ENCODE results near the gene ZBTB47.

Gene ZBTB47

DNA sequence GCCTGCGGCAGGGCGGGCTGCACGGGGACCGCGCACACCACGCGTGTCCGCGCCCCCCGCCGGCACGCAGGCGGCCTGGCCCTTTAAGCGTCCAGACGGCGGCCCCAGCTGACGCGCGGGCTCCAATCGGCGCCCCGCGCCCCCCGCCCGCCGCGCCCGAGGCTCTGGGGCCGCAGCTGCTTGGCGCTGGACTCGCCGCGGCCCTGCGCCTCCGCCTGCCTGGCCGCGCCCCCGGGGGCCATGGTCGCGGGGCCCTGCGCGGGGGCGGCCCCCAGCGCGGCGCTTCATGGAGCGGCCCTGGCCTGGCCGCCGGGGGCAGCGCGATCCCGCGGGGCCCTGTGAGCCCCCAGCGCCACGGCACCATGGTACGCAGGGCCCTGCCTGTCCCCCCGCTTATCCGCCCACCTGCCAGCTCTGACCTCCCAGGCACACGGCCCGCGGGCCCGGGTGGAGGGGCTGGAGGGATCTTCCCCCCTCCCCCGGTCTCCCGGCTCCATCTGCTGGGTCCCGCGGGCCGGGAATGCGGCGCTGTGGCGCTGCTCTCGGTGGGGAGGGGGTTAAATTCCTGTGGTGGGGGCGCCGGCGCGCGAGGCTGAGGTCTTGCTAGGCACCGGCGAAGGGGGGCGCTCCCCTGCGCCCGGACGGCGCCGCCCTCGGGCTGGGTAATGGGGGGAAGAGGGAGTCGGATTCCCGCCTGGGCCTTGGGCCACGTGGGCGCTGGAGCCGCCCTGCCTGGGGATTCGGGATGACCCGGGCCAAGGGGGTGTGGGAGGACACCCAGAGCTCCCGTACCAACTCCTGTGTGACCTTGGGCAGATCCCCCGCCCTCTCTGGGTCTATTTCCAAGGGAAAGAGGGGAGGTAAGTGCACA lies 1.1 kb downstream of the ZBTB47 start:
- DNase-seq, result no peak

DNA sequence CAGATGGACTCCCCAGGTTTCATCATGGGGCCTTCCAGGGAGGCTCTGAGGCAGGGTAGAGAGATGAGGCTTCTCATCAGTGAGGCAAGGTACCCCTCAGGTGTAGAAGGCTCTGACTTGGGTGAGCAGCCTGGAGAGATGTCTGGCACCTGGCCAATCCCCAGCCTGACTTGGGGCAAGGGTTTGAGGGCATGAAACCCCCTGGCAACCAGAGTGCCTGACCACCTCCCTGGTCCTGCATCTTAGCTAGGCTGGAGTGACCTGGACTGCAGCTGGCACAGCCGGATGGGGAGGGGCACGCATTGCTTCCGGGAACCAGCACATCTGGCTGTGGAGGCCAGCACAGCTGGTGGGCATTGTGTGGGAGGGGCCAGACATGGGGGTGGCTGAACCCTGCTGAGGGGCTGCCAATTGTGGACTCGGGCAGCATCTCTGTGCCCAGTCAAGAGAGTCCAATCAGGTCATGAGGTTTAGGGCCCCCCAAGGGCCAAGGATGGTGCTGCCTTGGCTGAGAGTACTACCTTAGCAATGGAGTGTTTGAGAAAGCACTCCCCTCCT lies 1.9 kb downstream of the ZBTB47 start:
- DNase-seq, result no peak

DNA sequence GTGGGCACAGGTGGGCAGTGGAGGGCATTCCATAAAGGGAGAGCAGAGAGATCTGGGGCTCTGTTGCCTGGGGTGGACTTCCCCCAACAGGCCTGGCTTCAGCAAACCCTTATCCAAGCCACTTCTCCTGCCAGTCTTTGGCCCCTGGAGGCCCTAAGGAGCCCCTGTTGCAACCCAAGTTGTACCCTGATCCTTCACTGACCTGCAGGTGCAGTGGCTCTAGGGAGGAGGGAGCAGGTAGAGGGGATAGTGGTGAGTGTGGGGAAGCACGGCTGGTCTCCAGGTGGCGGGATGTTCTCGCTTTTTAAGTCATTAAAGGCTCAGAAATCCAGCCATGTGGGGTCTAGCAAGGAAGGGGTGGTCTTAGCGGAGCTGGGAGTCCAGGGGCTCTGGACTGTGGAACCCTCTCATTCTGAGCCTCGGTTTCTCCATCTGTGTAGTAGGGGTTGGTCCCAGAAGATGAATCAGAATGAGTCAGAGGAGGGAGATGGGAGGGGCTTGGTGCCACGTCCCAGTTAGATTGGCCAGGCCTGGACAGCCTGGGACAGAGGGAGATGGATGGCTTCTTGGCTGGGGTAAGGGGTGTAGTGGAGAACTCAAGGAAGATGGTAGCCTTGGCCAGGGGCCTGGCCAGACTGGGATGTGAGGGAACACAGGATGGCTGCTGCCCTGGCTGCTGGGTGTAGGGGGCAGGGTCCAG lies 2.6 kb downstream of the ZBTB47 start:
- no peak for DNase-seq

DNA sequence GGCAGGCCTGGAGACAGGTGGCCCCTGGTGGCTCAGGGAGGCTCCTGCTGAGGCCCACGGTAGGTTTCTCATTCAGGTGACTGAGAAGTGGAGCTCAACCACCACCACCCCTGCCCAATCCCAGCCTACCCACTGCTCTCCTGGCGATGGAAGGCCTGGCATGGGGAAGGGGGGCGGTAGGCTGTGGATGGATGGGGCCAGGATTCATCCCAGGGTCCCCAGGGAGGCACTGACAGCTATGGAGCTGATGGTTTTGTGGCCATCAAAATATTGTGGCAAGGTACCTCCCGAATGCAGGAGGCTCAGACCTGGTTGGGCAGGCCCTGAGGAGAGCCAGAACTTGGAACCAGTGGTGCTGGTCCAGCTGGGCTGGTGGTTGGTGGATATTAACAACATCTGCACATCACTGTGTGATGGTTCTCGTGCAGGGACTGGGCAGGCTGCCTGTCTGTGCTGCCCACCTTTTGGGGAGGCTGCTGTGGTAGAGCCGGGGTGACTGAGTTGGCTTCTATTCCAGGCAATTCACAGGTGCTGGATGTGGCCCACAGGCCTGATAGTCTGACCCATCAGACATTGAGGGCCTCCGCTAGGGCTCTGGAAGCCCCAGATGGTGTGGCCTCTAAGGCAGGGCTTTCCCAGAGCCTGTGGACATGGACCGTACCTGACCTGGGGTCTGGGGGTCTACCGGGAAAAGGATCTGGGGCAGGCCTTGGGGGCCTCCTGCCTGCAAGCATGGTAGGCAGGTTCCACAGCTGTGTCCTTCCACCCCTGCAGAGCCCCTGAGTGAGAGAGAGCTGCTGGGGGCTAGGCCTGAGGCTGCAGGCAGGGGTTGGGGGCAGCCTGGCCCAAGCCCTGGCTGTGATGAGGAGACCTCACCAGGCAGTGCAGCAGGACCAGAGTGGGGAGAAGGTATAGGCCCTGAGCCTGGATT lies 3.4 kb downstream of the ZBTB47 start:
- DNase-seq, result no peak

DNA sequence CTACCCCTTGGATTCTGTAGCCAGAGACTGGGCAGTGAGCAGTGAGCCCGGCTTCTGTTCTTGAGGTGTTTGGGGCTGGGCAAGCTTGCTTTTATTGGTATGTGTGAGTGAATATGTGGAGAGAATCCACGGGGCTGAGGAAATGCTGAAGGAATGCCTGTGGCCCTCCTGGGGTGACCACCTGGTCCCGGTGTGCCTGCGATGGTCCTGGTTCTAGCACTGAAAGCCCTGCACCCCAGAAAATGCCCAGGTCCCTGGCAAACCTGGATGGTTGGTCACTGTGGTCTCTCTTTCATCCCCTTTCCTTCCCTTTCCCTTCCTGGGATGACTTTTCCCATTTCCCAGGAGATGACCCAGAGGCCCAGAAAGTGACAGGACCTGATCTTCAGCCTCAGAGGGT lies 4.2 kb downstream of the ZBTB47 start:
- DNase-seq, result no peak

DNA sequence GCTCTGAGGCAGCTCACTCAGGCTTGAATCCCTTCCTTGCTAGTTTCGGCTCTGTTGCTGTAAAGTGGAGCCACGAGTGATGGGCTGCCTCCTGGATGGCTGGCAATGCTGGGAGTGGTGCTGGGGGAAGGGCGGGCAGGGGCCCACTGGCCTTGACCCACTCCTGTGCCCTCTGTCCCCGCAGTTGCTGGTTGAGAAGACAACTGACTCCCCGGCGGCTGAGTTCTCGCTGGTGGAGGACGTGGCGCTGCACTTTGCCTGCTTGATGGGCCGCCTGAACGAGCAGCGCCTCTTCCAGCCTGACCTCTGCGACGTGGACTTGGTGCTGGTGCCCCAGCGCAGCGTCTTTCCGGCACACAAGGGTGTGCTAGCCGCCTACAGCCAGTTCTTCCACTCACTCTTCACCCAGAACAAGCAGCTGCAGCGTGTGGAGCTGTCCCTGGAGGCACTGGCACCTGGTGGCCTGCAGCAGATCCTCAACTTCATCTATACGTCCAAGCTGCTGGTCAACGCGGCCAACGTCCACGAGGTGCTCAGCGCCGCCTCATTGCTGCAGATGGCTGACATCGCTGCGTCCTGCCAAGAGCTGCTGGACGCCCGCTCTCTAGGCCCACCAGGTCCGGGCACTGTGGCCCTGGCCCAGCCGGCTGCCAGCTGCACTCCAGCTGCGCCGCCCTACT lies 4.7 kb downstream of the ZBTB47 start:
- DNase-seq, result no peak

DNA sequence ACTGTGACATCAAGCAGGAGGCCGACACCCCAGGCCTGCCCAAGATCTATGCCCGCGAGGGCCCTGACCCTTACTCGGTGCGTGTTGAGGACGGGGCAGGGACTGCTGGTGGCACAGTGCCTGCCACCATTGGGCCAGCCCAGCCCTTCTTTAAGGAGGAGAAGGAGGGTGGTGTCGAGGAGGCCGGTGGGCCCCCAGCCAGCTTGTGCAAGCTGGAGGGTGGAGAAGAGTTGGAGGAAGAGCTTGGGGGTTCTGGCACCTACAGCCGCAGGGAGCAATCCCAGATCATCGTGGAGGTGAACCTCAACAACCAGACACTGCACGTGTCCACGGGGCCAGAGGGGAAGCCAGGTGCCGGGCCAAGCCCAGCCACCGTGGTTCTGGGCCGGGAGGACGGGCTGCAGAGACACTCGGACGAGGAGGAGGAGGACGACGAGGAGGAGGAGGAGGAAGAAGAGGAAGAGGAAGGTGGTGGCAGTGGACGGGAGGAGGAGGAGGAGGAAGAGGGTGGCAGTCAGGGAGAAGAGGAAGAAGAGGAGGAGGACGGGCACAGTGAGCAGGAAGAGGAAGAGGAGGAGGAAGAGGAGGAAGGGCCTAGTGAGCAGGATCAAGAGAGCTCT lies 5.4 kb downstream of the ZBTB47 start:
- DNase-seq, result no peak

DNA sequence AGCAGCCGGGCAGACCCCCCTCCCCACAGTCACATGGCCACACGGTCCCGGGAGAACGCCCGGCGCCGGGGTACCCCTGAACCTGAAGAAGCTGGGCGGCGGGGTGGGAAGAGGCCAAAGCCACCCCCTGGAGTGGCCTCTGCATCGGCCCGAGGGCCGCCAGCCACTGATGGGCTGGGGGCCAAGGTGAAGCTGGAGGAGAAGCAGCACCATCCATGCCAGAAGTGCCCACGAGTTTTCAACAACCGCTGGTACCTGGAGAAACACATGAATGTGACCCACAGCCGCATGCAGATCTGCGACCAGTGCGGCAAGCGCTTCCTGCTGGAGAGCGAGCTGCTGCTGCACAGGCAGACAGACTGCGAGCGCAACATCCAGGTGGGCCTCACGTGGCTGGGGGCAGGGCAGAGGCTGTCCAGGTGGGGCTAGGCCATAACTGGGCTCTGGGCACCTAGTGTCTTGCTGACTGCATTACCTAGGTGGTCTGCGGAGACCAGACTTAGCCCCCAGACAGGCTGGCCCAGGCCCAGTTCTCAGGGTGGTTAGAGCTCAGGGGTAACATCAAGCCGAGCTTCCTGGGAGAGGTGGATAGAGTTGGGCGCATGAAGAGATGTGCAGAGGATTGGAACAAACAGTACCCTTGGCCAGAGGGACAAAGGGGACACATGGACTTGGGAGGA lies 6.1 kb downstream of the ZBTB47 start:
- no peak for DNase-seq

DNA sequence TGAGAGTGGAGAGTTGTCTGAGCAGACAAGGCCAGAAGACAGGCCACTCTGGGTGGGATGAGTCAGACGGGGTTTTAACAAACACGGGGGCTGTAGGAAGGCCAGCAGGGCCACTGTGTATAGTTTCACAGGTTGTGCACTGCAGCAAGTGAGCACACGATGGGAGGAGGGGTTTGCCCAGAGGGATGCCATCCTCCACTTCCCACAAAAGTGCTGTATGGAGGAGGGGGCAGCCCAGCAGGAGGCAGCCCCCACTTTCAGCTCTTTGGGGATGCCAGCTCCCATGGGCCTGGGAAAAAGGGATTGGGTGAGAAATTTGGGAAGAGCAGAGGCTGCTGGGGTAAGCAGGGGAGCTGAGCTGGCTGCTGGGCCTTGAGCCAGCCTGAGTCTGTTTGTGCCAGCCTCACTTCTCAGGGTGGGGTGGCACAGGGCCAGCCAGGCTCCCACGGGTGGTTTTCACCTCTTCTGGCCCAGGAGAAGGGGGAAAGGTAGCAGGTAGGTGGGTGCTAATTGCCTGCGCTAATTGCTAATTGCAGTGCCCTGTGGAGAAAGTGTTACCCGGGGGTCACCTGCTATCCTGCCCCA lies 6.7 kb downstream of the ZBTB47 start:
- no peak for DNase-seq

DNA sequence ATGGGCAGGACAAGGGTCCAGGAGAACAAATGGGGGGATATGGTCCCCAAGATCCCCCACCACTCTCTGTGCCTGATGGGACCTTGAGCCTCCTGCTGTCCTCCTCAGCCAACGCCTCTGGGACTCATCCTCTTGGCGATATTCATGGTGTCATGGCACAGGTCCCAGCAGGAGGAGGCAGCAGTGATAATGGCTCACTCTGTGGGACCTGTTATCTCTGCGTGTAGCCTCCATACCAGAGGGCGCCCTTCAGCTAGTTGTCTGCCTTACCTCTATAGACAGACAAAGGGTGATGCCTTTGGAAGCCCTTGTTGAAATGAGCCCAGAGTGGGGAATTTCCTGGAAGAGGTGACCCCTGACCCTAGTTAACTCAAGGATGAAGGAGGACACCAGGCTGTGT lies 7.4 kb downstream of the ZBTB47 start:
- DNase-seq, result no peak

DNA sequence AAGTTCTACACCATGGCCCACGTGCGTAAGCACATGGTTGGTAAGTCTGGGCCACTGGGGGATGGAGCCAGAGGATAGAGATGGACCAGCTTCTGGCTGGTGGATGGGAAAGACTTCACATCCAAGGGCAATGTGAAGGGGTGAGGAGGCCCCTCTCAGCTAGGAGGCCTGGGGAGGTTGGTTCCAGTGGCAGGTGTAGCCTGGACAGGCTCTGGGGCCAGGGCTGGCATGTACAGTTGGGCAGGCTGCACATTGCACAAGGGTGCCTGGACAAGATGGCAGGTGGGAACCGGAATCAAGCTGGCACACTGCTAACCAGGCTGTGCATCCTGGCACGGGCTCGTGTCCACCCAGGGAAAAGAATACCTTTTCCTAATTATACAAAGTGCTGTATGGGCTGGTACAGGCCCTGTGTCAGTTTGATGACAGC lies 8.1 kb downstream of the ZBTB47 start:
- no peak for DNase-seq

DNA sequence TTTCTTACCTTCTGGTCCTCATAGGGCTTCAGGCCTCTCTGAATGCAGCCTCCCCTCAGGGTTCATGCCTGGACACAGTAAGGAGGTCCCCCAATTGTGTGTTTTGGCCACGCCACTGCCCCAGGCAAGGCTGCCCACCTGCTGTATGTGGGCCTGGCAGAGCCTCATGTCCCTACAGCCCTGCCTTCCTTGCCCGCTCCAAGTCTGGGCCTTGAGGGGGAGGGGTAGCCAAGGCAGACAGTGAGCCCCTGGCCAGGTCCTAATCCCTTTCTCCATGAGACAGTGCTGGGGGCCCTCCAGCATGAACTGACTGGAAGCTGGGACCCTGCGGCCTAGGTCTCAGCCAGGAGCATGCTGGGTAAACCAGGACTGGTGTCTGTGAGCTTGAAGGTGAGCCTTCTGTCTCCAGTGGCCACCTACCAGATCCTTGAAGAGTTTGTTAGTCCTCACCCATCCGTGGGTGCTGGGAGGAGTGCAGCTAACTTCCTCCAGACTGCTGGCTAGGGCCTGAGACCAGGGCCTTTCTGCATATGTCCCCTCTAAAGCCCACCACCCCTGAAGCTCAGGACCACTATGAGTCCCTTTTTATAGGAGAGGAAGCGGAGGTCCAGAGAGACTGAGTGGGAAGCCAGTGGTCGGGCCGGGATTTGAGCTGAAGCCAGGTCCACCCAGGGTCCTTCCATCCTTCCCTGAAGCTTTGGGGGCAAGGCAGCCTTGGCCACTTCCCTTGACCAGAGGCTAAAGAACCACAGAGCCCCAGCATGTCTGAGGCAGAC lies 8.7 kb downstream of the ZBTB47 start:
- DNase-seq, result no peak

DNA sequence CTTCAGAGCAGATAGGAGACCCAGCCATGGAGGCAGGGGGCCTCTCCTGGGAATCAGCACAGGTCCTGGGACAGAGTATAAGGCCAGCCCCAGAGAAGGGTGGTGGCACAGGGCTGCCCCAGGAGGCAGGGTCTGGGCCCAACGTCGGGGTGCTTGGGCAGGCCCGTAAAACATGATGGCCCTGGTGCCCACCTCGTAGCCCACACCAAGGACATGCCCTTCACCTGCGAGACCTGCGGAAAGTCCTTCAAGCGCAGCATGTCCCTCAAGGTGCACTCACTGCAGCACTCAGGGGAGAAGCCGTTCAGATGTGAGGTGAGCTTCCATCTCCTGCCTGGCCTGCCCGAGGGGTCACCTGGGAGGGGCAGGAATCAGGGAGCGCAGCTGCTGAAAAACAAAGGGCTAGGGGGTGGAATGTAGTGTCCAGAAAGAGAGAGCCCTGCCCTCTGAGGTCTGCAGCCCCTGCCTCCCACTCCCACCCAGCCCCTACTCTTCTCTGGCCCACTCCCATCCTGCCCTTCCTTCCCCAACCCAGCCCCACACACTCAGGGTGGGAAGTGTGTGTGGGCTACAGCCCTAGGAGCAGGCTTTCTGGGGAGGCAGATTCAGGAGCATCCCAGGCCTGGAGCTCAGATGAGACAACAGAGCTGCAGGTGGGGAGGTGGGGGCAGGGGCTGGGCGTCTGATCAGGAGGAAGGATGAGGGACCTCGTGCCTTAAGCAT lies 9.5 kb downstream of the ZBTB47 start:
- DNase-seq, result no peak

DNA sequence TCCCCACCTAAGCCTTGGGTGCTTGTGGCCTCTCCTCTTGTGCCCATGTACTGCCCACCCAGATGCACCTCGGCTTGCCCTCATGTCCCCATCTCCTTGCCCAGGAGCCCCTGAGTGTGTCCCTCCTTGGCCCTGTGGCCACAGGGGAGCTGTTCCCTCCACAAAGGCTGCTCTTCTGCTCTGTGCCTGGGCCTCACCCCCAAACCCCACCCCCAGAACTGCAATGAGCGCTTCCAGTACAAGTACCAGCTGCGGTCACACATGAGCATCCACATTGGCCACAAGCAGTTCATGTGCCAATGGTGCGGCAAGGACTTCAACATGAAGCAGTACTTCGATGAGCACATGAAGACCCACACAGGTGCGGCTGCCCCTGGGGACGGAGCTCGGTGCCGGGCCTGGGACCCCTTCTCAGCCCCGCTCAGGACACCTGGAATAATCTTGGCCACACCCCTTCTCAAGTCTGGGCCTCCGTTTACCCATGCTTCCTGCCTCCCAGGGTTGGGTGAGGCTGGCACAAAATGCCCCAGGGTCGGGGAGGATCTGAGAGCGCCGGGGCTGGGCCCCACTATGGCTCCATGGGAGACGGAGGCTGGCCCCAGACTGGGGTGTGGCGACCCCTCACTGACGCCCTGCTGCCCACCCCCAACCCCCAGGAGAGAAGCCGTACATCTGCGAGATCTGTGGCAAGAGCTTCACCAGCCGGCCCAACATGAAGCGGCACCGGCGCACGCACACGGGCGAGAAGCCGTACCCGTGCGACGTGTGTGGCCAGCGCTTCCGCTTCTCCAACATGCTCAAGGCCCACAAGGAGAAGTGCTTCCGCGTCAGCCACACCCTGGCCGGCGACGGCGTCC lies 10.3 kb downstream of the ZBTB47 start:
- no peak for DNase-seq

DNA sequence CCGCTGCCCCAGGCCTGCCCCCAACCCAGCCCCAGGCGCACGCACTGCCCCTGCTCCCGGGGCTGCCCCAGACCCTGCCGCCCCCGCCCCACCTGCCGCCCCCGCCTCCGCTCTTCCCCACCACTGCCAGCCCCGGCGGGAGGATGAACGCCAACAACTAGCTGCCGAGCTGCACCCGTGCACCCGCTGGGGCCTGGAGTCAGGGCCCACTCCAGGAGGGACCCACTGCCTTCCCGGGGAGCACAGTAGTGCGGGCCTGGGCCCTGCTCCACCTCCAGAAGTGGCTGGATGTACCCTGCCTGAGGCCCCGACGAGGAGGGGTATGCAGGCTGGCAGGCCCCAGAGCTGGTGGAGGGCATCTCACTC lies 10.9 kb downstream of the ZBTB47 start:
- no peak for DNase-seq

DNA sequence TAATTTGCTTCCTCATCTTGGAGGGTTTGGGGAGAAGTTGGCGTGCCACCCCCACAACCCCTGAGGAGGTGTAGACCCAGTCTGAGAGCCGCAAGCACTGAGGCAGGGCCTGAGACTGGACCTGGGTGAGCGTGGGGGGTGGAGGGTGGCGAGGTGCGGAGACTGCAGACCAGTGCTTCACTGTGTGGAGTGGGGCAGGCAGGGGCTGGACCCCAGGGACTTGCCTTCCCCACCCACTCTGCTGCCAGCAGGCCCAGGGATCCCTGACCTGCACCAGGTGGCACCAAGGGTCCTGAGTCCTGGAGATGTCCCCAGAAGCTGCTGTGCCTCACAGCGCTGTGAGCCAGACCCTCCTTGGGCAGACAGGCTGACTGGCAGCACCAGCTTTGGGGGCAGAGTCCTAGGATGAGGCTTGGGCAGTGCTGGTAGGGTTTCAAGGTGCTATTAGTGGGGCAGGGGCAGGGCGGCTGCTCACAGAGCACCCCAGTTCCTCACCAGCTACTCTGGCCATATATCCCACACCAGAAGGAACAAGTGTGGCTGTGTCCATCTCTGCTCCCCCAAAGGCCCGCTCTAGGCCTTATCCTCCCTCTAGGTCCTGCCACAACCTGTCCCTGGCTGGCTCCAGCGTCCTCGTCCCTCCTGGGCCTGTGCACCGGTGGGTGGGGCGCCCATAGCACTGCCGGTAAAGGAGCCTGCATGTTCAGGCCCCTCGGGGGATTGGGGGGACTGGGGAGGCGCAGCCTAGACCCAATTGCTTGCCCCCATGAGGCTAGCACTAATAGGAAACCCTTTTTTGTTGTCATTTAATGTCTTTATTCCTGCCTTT lies 11.8 kb downstream of the ZBTB47 start:
- DNase-seq, result no peak

DNA sequence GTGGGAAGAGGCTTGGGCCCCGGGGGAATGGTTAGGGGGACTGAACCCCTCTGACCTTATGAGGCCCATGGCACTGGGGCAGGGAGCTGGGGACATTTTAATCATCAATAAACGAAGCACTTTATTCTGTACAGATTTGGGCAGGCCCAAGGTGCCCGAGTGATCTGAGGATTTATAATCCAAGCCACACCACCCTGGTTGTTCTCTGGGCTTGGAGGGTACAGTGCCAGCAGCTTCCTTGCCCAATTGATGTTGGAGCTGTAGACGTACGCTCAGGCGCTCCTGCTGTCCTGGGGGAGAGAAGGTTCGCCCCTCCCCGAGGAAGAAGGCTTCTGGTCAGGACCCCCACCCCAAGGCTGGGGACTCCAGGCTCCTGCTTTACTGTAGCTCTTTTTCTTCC lies 12.5 kb downstream of the ZBTB47 start:
- no peak for DNase-seq
